Activated naive CD4-positive, alpha-beta T cell (primary cell): ENCODE data around the gene LTO1.
"Not testable (repeated sequence)": the region's sequence is repeated elsewhere in the genome, so short reads cannot be mapped to it uniquely, and the experiment has no call there.

Experiments used
- DNase-seq, 4 experiments: peaks; one replicate each; lab custom pipeline; 2025; lab: John Stamatoyannopoulos, UW

The LTO1 gene

GRCh38 chr11:69632900-69633299 is 42.3 kb downstream of the LTO1 start:
- DNase-seq, result no peak

- no peak for DNase-seq
These were observed 44.7 kb downstream of the LTO1 start for GRCh38 chr11:69630424-69630823.

- DNase-seq, result no peak
These were observed 45.1 kb downstream of the LTO1 start for GRCh38 chr11:69630017-69630416.

- DNase-seq, result no peak
These were observed 47.6 kb downstream of the LTO1 start for GRCh38 chr11:69627551-69627950.

- DNase-seq, result no peak
These were observed 49.7 kb downstream of the LTO1 start for GRCh38 chr11:69625476-69625875.

- DNase-seq, result no peak
These were observed 50.9 kb downstream of the LTO1 start for GRCh38 chr11:69624293-69624692.

- not testable (repeated sequence) for DNase-seq
These were observed 53.0 kb downstream of the LTO1 start for GRCh38 chr11:69622097-69622681.

- no peak for DNase-seq
These were observed 54.4 kb downstream of the LTO1 start for GRCh38 chr11:69620683-69621290.

- DNase-seq, result no peak
These were observed 56.9 kb downstream of the LTO1 start for GRCh38 chr11:69618237-69618636.

- DNase-seq, result no peak
These were observed 57.5 kb downstream of the LTO1 start for GRCh38 chr11:69617682-69618081.

- no peak for DNase-seq
These were observed 57.9 kb downstream of the LTO1 start for GRCh38 chr11:69617220-69617619.
